NCI-H1436 treated with DMSO at 0.1 percent for 48 hours (cell line): ENCODE measurements around the gene C16orf46.

Experiments
- DNase-seq: peaks from one replicate; lab custom pipeline; 2025; lab: John Stamatoyannopoulos, UW

The C16orf46 gene

GRCh38 chr16:81012974-81013373 lies 64.1 kb downstream of the C16orf46 start:
- DNase-seq, result no peak
